ENCODE results near the gene ZPR1.

DNA sequence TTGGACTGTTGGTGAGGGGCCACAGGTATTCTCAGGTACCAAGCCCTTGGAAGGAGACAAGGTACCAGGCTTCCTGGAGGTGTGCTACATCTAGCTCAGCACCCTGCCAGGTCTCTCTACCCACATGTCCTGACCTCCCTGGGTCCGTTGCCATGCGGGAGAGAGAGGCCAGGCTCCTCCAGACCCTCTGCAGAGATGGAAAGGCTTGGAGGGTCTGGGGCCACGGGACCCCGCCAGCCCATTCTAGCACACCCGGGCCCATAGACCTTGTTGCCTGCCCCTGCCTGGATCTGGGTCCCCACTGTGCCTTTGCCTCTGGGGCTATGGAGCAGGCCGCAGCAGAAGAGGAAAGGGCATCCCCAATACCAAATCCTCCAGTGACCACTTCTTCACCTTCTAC is 39.6 kb upstream of the ZPR1 start:
- no peak for TF ChIP-seq EZH2 (IDR thresholded peaks at IDR 0.05)
- no peak for TF ChIP-seq POLR2AphosphoS5 (IDR thresholded peaks at IDR 0.05; ENCODE audit: borderline replicate concordance, low read depth, low read length)

Measured in SK-N-MC (cell line).